IPS-NIHi7 (cell line): ENCODE results near the gene RSKR.
"Not testable (repeated sequence)": the region's sequence is repeated elsewhere in the genome, so short reads cannot be mapped to it uniquely, and the experiment has no call there.

Experiments
- DNase-seq: peaks from one replicate; pipeline ENCODE4 v3.0.0; 2012; ENCODE audit warnings: mixed read lengths; ENCODE audit errors: extremely low spot score

RSKR gene

DNA sequence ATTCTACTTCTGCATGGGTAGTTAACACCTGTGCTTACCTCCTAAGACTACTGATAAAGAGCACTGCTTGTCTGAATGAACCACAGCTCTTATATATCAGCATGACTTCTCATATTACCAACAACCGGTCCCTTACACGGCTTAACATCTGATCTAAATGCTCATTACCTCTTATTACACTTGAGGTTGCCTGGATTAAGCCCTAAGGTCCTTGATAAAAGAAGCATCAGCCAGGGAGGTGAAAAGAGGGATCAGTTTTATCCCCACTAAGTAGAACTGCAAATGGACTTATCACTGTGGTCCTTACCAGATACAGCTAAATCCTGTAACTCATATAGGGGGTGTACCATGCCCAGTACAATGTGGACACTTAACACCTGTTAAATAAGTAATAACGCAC lies 8.2 kb upstream of the RSKR start:
- DNase-seq, result no peak

DNA sequence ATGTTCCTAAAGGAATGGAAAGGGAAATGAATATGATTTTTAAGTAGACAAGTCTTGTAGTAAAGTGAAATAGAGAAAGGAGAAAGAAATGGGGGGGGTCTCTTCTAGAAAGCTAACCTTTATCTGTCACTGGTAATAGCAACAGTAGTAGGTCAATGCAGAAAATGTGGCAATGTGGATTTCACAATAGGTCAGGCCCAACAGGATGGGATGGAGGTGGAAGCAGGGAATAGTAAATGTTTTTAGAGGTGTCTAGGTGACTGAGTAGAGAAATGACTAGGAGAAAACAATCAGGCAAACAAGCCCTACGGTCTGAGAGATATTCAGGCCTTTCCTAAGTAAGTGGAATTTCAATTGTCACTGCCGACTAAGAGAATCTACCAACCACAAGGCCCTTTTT lies 6.0 kb upstream of the RSKR start:
- DNase-seq, result no peak

DNA sequence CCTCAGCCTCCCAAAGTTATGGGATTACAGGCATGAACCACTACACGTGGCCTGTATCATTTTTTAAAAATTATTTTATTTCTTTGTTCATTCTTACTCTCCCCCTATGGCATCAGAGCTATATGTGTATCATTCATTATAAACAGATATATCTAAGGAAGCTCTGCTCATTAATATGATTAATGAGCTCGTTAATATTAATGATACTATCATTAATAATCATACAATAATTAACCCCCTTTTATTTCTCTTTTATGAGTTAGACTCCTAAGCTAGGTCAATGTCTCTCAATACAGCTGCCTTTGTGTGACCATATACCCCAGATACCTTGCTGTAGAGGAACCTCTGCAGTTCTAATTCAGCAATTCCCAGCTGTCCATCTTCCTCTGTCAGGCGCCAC lies 4.5 kb upstream of the RSKR start:
- DNase-seq, result no peak

DNA sequence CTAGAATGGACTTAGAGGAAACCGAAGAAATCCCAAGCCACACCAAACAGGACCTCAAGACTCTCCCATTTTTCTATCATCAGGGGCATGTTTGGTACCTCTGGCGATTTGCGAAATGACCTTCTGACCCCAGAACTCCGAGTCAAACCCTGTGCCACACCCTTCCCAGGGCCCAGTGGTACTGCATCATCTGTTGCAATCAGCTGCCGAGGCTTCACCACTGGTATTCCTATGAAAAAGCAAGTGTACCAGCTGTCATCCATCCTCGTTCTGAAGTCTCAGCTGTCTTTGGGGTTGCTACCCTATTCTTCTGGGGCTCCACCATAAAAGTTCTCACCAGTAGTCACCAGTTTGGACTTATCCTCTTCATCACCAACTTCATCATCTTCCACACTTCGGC lies 2.3 kb upstream of the RSKR start:
- DNase-seq, result no peak

DNA sequence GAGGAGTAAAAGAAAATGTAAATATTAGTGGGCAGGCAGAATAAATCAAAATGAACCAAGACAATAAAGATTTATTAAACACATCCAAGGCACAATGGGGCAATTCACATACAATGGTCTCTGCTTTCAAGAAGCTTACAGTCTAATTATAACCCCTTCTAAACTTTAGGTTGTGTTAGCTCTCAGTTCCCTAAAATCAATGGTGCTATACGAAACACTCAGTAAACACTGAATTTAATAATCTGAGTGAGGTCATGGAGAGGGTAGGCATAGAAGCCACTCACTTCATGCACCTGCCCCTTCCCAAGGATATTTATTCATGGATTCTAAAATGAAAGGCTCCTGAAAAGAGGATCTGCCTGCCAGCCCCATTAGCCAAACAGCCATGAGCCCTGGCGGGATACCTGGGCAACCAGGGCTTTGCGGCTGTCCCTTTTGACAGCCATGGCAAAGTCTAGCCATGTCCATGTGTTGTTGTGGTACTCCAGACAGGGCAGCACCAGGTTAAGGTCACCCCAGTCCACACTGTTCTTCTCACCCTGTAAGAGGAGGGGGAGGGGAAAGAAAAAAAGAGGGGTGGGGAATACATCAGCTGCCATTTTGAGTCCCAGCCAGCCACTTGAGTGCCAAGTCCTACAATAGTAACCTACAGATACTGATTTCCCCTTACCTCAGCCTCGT lies 1.4 kb upstream of the RSKR start:
- no peak for DNase-seq

DNA sequence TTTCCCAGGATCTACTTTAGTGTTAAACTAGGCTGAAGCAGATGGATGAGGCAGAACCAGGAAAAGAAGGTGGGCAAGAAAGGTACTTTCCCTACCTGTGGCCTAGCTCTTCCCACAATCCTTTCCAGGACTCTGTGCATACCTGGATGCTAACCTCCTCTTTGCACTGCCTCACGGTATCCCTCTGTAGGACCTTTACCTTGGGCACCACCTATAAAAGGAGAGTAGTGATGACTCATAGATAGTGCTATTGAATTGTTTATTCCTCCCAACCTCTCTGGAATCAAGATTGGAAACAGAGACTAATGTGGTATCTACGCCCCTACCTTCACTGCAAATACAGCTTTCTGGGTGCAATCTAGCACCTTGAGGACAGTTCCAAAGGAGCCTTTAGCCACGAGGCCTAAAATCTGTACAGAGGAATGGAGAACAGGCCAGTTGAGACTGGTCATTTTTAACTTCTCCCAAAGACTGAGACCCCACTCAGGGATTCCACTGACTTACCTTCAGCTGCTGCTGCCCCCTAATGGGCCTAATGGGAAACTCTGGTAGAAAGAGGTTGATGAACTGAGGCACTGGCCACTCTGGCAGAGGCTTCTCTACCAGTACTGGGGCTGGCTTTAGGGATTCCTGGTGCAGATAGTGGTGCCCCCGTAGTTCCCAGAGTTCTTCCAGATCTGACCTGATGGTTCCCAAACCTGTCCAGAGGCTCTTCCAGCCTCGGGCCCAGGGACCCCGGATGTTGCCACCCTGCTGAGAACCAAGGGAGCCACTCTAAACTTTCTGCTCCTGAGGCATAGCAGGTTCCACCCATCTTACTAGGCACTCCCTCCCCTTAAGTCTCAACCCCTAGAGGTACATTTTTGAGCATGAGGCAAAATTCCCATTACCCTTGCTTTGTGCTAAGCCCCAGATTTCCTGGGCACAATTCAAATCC lies 781 bp downstream of the RSKR start:
- peak; percentile 77 for DNase-seq

DNA sequence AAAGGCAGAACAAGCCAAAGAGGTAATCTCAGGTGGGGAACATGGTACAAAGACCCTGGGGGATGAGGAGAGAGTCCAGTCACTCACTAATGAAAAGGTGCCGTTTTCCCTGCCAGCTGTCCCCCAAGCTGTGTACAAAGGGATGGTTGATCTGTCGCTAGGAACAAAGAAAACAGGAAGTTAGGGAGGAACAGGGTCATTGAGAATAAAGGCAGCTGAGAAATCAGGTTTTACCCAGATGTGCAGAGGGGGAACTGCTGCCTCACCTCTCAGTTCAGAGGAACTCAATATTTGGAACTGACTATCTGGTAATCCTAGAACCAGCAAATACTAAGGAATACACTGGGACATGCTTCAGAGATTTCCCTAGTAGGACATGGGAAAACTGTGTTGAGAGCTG lies 1.5 kb downstream of the RSKR start:
- DNase-seq, result no peak

DNA sequence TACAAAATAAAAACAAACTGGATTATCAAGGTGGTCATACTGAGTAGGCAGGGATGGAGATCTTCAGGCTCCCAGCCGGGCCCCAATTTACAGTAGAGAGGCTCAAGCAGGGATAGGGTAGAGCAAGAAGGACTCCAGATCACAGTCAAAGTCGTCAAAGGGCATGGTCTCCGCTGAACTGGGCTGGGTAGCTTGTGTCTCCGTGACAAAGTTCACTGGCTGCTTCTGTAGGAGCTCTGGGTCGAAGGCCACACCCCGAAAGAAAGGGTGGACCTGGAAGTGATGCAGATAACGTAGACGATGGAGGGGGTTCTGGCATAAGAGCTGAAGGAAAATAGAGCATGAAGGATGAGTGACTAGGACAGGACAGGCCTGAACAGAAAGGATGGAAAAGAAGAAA lies 3.6 kb downstream of the RSKR start:
- DNase-seq, result no peak

DNA sequence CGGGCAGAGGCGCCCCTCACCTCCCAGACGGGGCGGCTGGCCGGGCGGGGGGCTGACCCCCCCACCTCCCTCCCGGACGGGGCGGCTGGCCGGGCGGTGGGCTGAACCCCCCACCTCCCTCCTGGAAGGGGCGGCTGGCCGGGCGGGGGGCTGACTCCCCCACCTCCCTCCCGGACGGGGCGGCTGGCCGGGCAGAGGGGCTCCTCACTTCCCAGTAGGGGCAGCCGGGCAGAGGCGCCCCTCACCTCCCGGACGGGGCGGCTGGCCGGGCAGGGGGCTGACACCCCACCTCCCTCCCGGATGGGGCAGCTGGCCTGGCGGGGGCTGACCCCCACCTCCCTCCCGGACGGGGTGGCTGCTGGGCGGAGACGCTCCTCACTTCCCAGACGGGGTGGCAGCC lies 10.0 kb downstream of the RSKR start:
- DNase-seq, result not testable (repeated sequence)

DNA sequence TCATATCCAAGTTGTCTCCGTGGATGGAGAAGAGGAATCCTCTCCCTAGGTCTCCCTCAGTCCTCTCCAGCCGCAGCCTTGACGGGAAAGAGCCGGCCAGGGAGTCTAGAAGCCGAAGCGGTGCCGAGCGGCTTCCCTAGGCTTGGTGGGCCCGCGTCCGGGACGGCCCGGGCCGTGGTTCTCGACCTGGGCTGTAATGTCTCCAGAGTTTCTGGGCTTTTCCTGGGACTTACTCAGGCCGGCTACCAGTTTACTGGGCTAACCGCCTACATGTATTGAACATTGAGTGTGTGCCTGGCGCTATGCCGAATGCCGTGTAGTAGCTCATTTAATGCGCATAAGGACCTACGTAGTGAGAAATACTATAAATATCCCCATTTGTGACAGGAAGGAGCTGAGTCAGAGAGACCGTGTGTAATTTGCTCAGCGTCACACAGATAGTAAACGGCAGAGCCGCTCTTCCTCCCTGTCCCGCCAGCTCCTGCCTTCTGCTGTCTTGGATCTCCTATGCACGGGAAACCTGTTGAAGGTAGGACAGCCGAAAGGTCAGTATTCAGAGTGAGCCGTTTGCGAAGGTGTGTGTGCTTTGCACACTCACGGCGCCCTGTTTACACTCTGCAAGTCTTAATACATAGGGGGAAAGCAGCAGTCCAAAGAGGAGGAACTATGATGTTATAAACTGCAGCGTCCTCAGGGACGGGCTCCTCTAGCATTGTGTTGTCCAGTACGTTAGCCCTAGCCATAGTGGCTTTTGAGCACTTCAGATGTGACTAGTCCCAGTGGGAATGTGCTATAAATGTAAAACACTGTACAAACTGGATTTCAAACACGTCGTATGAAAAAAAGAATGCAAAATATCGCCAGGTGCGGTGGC lies 14.4 kb downstream of the RSKR start:
- peak; percentile 47 for DNase-seq

DNA sequence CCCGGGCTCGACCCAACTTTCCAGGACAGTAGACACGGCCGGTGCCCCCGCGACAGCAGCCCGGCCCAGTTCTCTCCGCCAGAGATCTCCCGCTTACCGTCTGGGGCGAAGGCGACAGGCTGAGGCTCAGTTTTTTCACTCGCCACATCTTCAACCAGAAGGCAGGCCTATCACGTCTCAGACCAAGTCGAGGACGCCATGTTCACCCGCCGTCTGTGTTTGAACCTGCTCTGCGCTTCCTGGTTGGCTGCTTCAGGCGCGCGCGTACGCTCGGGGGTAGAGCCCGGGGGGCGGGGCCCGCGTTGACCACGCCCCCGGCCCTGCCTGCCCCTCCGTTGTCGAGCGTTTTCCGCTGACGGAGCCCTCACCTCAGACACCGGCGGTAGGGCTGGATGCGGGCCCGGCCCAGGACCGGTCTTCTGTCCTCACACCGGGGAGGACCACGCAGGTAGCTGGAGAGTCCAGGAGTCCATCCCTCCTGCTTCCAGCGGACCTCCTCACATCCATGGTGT lies 15.1 kb downstream of the RSKR start, which contains the start of gene SPAG5:
Gene SPAG5, minus strand, starts transcription at position 227 of the 512 bp plus-strand sequence. Its CDS starts 79 bp downstream, at position 148.
- peak; percentile 100 for DNase-seq

DNA sequence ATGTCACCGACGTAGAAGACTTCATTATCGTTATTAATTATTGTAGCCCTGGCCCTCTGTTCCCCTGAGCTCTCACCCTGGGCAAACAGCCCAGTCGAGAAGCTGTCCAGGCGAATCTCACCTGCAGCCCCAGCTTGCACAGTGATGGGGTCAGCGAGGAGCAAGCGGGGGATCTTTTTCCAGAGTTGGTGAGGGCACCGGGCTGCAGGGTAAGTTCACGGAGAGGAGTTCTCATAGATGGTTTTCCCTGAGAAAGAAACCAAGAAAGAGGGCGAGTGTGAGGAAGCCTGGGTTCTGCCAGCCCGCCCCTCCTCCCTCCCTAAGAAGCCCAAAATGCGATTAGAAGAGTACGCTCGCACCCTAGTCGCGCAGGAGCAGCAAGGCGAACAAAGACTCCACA lies 15.6 kb downstream of the RSKR start:
- no peak for DNase-seq

DNA sequence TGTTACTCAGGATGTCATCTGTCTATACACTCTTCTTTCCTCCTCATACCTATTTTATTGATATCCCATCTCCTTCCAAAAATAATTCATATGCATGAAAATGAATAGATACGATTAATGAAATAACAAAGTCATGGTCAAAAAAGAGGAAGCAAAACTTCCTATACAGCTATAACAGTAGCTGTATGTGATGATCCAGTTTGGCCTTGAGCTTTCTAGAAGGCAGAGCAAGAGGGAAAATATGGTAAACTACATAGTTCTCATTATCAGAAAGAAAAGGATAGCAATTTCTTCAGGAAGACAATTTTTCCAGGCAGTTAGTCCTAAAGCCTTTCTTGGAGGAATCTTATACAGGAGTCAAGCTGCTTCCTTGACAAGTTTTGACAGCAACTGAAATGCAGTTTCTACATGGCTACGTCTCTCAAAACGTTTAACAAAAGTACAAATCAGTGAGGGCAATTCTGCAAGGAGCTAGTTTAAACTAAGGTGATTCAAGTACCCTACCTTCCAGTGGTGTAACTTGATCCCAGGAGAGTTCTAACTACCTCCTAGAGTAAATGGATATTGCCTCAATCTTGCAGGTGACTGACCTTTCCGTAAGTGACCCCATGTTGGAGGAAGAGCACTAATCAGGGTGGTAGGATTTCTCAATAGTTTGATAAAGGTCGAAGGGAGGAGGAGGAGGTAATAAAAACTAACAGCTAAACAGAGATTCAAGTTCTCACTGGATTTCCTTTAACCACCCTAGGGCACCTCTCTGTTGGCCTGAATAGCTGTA lies 16.2 kb downstream of the RSKR start:
- DNase-seq, result no peak

DNA sequence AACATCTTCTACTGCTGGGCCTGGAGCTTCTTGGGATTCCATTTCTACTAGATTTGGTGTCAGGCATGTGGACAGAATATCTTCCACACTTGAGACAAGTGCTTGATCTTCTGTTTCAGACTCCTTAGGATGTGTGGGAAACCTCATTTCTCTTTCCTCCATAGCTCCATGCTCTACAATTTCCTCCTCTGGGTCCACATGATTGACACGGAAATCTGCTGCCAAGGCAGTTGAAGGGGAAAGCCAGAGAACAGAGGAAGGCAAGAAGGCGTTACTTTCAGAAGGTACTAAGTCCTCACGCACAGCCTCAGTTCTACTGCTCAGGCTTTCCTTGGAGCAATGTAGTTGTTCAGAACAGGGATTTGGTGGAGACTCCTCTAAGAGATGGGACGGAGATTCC lies 21.7 kb downstream of the RSKR start:
- DNase-seq, result no peak

DNA sequence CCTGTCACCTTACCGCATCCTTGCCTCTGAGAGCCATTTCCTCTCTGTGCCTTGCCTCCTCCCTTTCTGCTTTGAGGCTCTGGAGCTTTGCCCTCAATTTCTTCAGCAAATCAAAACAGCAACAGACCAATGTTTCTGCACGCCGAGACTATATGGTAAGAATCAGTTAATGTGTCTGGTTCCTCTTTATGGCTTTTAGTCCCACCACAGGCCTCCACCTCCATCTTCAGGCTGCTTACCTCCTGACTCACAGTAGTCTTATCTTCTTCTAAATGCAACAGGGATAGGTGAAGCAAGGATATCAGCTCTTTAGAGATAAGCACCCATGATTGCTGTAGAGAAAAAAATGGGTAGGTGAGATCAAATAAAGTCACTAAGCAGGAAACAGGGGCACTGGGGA lies 28.1 kb downstream of the RSKR start:
- DNase-seq, result no peak

DNA sequence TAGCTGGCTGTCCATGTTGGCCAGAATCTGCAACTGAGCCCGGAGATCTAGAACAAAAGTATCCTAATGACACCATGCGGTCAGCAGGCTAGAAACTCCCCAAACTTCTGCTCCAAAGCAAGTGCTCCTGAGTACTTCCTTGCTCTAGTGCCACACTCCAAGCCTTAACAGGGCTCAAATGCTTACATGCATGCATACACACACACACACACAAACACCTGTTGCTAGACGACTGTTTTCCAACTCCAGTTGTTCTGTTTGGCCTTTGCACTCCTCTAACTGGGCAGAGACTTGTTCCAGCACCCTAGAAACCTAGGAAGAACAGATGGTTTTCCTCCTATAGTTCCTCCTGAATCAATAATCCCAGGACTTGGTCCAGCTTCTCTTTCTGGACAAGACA lies 29.6 kb downstream of the RSKR start:
- DNase-seq, result no peak

DNA sequence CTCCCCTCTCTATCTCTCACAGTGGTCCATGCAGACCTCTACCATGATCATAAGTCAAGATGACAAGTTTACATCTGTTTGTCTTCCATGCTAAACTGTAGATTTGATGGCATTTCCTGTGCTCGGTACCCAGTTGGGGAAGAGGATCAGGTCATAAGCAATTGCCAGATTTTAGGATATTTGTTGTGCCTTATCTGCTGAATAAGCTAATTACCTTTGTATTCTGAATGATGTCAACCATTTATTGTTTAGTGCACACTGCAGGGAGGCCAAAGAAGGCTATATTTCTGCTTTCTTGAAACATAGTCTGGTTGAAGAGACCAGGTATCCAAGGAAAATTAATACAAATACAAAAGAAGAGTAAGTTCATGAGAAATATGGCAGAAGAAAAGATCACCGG lies 31.5 kb downstream of the RSKR start:
- DNase-seq, result no peak

DNA sequence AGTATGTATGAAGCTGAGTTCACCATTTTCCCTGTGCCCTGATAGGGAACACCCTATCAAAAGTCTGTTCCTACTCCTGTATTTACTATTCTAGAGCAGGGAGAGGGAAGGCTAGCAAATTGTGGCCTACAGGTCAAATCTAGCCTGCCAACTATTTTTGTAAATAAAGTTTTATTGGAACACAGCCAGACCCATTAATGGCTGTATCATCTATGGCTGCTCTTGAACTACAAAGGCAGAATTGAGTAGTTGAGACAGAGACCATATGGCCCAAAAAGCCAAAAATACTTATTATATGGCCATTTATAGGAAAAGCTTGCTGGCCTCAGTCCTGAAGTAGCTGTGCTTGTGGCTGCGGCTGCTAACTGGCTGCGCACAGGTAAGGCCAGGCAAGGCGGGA lies 33.0 kb downstream of the RSKR start:
- DNase-seq, result no peak

DNA sequence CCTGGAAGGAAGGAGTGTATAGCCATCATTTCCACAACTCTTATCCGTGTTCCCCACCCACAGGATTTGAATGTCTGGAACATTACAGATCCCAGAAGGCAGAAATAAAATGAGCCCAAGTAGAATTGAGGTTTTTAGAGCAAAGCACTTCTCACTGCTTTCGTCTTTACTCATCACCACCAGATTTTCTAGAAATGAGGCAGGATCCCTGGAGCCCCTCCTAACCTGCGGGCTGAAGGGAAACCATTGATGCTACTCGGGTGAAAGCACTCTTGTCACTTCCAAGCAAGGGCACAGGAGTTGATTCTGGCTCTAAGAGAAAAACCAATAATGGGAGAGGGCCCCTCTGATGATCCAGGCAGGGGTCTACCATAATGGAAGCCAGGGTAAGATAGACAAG lies 34.5 kb downstream of the RSKR start:
- no peak for DNase-seq

DNA sequence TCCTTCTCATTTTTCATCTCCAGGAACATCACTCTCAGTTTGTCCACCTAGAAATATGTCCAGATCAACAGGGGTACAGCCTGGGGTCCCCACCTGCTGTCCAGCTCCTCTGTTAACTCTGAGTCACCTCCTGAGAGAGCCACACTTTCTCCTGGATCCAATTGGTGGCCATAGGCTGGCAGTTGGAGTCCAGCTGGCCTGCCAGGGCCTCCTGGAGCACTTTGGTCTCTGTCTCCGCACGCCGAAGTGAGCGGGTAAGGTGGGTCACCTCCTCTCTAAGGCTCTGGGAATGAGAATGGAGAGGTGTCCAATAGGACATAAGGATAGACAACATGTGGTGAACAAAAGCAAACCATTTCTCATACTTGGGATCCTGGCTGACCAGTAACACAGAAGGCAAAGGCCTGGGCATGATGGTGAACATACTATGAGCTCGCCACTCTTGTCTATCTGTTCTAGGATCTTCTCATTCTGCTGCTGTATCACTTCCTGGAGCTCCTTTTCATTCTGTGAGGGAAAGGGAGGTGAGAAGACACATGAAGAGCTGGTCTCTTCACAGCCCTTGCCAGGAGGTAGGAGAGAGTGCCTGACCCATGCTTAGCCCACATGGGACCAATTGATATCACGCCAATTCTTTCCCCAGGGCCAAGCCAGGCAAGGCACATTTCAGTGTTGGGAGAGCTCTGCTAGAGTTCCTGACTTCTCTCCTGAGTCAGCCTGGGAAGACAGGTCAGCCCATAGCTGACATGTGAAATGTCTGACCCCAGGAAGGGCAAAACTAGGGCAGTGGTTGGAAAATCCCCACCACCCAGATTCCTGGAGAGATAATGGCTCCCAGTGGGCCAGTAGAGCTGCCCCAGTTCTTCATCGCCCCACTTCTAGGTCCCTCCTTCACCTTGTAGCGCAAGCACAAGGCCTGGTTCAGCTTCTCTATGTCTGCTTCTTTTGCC lies 35.5 kb downstream of the RSKR start:
- no peak for DNase-seq
